Cardiac fibroblast (primary cell): ENCODE measurements around the gene TRAPPC6A.

Experiments used
- DNase-seq, 2 donors: peaks; one replicate each; pipeline versions ENCODE4 v3.0.0 to v3.0.0-alpha.2; 2010; ENCODE audit warnings: low read depth in 2 of 2
- H3K4me3 ChIP-seq, 2 donors: replicated peaks in 1 of 2; 1 replicate in 1 of 2; 2 replicates in 1 of 2; pipeline ENCODE4 v1.5.1; 2011; ENCODE audit warnings: low read depth in 2 of 2, low read length in 2 of 2, mild to moderate bottlenecking in 2 of 2, moderate library complexity in 1 of 2
- TF ChIP-seq, protein P1 (sequence below): IDR thresholded peaks from one replicate; pipeline ENCODE4 v1.5.1; 2011; ENCODE audit warnings: low read depth, mild to moderate bottlenecking, low read length, inconsistent platforms

TRAPPC6A gene

GRCh38 chr19:45159210-45159970 lies 18.6 kb downstream of the TRAPPC6A start:
- H3K4me3 ChIP-seq: no peak overlapping the region
- no peak for DNase-seq
- TF ChIP-seq, protein P1, sequence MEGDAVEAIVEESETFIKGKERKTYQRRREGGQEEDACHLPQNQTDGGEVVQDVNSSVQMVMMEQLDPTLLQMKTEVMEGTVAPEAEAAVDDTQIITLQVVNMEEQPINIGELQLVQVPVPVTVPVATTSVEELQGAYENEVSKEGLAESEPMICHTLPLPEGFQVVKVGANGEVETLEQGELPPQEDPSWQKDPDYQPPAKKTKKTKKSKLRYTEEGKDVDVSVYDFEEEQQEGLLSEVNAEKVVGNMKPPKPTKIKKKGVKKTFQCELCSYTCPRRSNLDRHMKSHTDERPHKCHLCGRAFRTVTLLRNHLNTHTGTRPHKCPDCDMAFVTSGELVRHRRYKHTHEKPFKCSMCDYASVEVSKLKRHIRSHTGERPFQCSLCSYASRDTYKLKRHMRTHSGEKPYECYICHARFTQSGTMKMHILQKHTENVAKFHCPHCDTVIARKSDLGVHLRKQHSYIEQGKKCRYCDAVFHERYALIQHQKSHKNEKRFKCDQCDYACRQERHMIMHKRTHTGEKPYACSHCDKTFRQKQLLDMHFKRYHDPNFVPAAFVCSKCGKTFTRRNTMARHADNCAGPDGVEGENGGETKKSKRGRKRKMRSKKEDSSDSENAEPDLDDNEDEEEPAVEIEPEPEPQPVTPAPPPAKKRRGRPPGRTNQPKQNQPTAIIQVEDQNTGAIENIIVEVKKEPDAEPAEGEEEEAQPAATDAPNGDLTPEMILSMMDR: no peak

DNA sequence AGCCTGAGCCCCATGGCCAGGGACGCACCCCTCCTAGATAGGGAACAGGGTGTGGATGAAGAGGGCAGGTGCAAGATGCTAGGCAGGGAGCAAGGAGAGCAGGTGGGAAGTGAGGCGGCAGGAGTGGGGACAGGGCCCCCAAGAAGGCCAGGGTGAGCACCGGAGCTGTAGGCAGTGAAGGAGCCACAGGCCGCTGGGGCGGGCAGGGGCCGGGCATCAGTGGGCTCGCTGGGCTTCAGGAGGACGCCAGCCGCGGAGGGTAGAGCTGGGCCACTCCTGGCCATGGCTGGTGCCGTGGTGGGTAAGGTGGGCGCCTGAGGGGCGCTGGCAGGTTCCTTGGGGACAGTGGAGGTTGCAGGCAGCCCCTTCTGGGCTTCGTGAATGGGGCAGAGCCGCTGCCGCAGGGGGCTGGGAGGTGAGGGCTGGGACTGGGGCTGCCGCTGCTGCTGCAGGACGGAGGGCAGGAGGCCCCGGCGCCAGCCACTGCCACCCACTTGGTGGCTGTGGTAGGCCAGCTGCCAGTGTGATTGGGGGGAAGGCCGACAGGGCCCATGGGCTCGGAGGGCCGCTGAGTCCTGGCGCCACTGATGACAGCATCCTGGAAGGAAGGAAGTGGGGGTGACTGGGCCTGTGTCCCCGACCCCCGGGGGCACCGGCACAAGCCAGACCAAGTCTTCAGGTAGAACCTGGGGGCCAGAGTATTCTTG lies 19.4 kb downstream of the TRAPPC6A start:
- TF ChIP-seq, protein P1: no peak
- no peak for DNase-seq
- no peak overlapping the region for H3K4me3 ChIP-seq

DNA sequence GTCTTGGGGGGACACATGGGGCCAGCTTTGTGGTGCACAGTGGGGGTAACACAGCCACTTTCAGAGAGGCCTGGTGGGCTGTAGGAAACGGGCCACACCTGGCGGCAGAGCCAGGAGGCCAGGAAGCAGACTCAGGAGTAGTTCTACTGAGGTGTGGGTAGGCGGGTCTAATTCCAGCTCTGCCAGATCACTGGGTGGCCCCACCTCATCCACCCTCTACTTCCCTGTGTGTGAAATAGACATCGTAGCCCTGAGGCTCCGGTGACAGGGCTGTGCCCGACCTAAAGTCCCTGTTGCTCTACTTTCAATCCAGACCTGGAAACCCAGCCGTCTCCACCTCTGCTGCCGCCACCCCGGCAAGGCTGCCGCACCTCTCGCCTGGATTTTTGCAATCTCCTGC lies 21.3 kb downstream of the TRAPPC6A start:
- no peak for DNase-seq
- H3K4me3 ChIP-seq: no peak overlapping the region
- TF ChIP-seq, protein P1: no peak

- TF ChIP-seq, protein P1: no peak
- DNase-seq: no peak
- H3K4me3 ChIP-seq: no peak overlapping the region
Measured at GRCh38 chr19:45156011-45156630, 21.9 kb downstream of the TRAPPC6A start.

DNA sequence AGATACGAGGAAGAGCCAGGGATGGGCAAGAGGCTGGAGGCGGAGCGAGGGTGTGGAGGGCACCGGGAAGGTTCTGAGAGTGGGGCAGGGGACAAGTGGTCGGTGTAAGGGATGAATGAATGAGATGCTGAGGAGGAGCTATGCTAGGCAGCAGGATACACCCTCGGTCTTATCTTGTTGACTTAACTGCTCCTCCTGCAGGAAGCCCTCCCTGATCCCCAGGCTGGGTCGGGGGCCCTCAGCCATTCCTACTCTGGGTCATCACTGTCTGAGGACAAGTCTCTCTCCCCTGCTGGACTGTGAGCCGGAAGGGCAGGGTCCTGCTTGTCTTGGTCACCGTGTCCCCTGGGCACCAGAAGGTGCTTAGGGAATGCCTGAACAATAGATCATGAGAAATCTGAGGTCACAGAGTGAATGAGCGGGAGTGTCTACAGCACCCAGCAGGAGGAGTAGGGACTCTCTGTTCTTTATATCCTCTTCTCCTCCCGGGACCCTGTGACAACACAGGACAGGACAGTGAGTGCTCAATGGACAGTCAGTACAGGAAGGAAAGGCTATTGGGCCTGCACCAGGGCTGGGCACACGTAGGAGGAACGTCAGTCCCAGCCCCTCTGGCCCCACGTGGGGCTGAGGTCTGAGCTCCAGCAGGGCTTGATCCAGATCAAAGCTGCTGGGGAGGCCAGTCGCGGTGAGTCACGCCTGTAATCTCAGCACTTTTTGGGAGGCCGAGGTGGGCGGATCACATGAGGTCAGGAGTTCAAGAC lies 23.8 kb downstream of the TRAPPC6A start:
- H3K4me3 ChIP-seq: peak overlapping the region; percentile 2 to 18
- TF ChIP-seq, protein P1: peak; percentile 14
- DNase-seq: peak; percentile 89

GRCh38 chr19:45153339-45154063 lies 24.5 kb downstream of the TRAPPC6A start:
- TF ChIP-seq, protein P1: no peak
- H3K4me3 ChIP-seq: peak overlapping the region; percentile 2 to 18
- DNase-seq: peak; percentile 34 to 61
